GM21447 (cell line): Measurements from ENCODE around the gene ETFBKMT.
"Not testable (repeated sequence)": the region's sequence is repeated elsewhere in the genome, so short reads cannot be mapped to it uniquely, and the experiment has no call there.

Experiments used
- ATAC-seq: cut with Tn5 transposase; IDR thresholded peaks from one replicate; pipeline ENCODE4 v1.9.1; 2021; ENCODE audit not compliant: unreplicated experiment

Gene ETFBKMT

GRCh38 chr12:31655208-31655607, 4.3 kb upstream of the ETFBKMT start:
- ATAC-seq: no peak

- ATAC-seq: no peak
Observed at GRCh38 chr12:31655792-31656191, 3.7 kb upstream of the ETFBKMT start.

- ATAC-seq: peak; percentile 2
Observed at GRCh38 chr12:31658471-31659086, 909 bp upstream of the ETFBKMT start.

GRCh38 chr12:31662176-31662849, 2.8 kb downstream of the ETFBKMT start:
- no peak for ATAC-seq

GRCh38 chr12:31663576-31663975, 4.1 kb downstream of the ETFBKMT start:
- ATAC-seq: no peak

GRCh38 chr12:31664038-31664437, 4.5 kb downstream of the ETFBKMT start:
- ATAC-seq: no peak

- no peak for ATAC-seq
Observed at GRCh38 chr12:31669020-31669419, 9.5 kb downstream of the ETFBKMT start.

- ATAC-seq: not testable (repeated sequence)
Observed at GRCh38 chr12:31669582-31669981, 10.1 kb downstream of the ETFBKMT start.

- ATAC-seq: no peak
Observed at GRCh38 chr12:31672521-31672920, 13.0 kb downstream of the ETFBKMT start.

GRCh38 chr12:31682136-31682962, 22.9 kb downstream of the ETFBKMT start:
- ATAC-seq: peak; percentile 88

GRCh38 chr12:31685801-31686200, 26.3 kb downstream of the ETFBKMT start:
- ATAC-seq: no peak

- ATAC-seq: no peak
Observed at GRCh38 chr12:31687101-31687527, 27.6 kb downstream of the ETFBKMT start.

- ATAC-seq: not testable (repeated sequence)
Observed at GRCh38 chr12:31689921-31690320, 30.4 kb downstream of the ETFBKMT start.

GRCh38 chr12:31702047-31702446, 42.6 kb downstream of the ETFBKMT start:
- ATAC-seq: no peak

GRCh38 chr12:31705621-31706020, 46.1 kb downstream of the ETFBKMT start:
- ATAC-seq: no peak

- ATAC-seq: not testable (repeated sequence)
Observed at GRCh38 chr12:31708118-31708517, 48.6 kb downstream of the ETFBKMT start.

GRCh38 chr12:31710021-31710818, 50.7 kb downstream of the ETFBKMT start:
- ATAC-seq: no peak

- no peak for ATAC-seq
Observed at GRCh38 chr12:31712877-31713276, 53.4 kb downstream of the ETFBKMT start.

GRCh38 chr12:31714406-31715271, 55.2 kb downstream of the ETFBKMT start:
- no peak for ATAC-seq

- ATAC-seq: peak; percentile 86
Observed at GRCh38 chr12:31715283-31715825, 55.9 kb downstream of the ETFBKMT start.
